Sigmoid colon (tissue), 3 donors: ENCODE results near the gene DESI1.

Source experiments
- CTCF ChIP-seq, 4 experiments: fragments of 450-650 bp in 3 of 4; fragments of 200-600 bp in 1 of 4; IDR thresholded peaks; one replicate each; pipeline ENCODE4 v1.5.1; 2016 to 2019; ENCODE audit warnings: antibody characterized with exemption in 4 of 4, mild to moderate bottlenecking in 3 of 4, moderate library complexity in 2 of 4
- POLR2A ChIP-seq, 2 donors: fragments of 450-650 bp; IDR thresholded peaks; one replicate each; pipeline ENCODE4 v1.6.1; 2016; ENCODE audit warnings: antibody characterized with exemption in 2 of 2, mild to moderate bottlenecking in 2 of 2, moderate library complexity in 2 of 2

DNA sequence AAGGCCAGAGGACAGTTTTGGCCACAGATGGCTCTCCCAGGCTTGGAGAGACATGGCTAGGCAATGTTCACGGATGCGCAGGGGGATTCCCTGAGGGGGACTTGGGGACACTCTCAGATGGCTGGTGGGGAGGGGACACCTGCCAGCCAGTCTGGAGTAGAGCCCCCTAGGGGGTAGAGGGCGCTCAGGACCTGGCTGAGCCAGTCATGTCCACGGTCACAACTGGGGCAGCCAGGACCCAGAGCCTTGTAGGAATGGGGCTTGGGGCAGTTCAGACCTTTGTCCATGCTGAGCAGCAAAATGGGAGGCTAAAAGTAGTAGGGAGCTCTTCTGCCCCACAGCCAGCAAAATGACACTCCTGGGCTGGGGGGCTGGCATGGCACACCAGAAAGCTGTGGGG, 58.4 kb downstream of the DESI1 start:
- TF ChIP-seq CTCF (IDR thresholded peaks at IDR 0.05), result no peak
- no peak for TF ChIP-seq POLR2A (IDR thresholded peaks at IDR 0.05)
